Measurements from ENCODE around the gene TUSC2.

TUSC2 gene

GRCh38 chr3:50354186-50354764 lies 26.3 kb upstream of the TUSC2 start:
- DNase-seq, result no peak

GRCh38 chr3:50353245-50354004 lies 25.4 kb upstream of the TUSC2 start:
- DNase-seq, result no peak

DNA sequence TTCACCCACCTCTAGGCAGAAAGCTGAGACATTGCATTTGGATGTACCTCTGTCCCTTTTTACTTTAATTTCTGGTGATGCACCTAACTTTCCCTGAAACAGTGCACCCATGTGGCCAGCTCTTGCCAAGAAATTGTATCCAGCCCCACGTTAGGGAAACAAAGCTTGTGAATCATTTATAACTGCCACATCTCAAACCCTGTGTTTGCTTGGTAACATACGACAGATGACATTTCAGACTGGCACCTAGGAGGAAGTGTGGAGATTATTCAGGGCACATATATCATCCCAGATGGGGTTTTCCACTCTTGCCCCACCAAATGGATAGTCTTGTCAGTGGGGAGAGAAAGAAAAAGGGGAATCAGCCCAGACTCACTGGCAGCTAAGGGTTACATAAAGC lies 24.8 kb upstream of the TUSC2 start:
- peak; percentile 6 for DNase-seq

DNA sequence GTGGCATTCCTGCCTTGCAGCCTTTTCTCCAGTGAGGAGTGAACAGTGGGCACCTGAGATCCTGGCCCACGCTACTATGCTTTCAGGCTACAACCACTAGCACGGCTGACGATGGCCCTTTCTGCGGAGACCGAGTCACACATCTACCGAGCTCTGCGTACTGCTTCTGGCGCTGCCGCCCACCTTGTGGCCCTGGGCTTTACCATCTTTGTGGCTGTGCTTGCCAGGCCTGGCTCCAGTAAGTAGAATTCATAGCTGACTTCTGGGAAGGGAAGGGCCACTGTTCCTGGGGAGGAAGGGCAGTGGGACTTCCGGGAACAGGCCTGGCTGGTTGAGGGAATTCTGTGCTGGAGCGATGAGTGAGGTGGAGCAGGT lies 23.3 kb upstream of the TUSC2 start:
- DNase-seq, result no peak

- peak; percentile 84 for DNase-seq
Observed at GRCh38 chr3:50350527-50351322, 22.7 kb upstream of the TUSC2 start, which contains the start of the genes CYB561D2 and NPRL2. Gene CYB561D2 (plus strand): TSS chr3:50350862. CDS start chr3:50351434, 572 bp downstream. Gene NPRL2 (minus strand): TSS chr3:50350775. CDS start chr3:50350652, 123 bp downstream.

DNA sequence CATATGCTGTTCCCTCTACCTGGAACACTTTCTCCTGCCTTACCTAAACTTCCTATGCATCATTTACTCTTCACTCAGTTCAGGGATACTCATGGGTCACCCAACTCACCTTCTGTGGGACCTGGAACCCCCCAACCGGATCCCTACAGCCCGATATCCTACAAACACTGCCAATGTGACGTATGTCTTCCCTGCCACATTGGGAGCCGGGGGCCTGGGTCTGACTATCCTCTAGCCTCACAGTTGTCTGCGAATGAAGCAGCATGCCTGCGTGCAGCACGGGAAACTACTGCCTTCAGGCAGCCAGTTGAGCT lies 22.1 kb upstream of the TUSC2 start:
- no peak for DNase-seq

- DNase-seq, result peak; percentile 57
Observed at GRCh38 chr3:50347187-50347813, 19.3 kb upstream of the TUSC2 start.

GRCh38 chr3:50345586-50346234 lies 17.7 kb upstream of the TUSC2 start, which contains the start of gene ZMYND10:
Gene ZMYND10 (minus strand): TSS chr3:50345732. CDS start chr3:50345579, 153 bp downstream.
- DNase-seq, result no peak

- no peak for DNase-seq
Observed at GRCh38 chr3:50345008-50345407, 17.0 kb upstream of the TUSC2 start.

DNA sequence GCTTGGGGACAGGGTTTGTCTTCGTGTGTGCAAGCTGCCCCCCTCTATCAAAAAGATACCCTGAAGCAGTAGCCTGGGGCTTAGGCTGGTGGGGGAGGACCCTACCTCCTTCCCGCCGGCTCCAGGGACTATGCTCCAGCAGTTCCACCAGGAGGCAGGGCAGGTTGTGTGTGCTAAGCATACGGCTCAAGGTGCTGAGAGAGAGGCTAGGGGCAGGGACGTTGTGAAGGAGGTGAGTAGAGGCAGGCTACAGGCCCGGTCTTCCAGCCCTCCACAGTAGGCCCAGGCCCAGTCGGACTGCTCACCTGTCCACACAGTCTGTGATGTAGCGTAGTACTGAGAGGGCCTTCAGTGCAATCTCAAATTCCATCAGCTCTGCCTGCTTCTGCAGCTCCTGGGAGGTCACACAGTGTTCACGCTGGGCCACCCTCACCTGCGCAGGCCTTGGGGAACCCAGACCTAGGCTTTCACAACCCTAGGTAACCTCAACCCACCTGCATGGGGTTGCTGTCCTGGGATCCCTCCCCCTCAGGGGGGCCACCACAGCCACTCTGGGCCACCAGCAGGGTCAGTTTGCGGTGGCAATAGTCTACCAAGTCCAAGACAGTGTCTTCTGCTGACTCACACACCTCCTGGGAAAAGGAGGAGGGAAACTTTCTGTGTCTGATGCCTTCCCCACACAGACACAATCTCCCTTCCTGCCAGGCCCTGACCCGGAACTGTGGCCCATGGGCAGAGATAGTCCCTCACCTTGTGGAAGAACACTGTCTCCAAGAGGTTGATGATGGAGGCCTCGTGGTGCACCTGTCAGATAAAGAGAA lies 15.0 kb upstream of the TUSC2 start:
- DNase-seq, result no peak

DNA sequence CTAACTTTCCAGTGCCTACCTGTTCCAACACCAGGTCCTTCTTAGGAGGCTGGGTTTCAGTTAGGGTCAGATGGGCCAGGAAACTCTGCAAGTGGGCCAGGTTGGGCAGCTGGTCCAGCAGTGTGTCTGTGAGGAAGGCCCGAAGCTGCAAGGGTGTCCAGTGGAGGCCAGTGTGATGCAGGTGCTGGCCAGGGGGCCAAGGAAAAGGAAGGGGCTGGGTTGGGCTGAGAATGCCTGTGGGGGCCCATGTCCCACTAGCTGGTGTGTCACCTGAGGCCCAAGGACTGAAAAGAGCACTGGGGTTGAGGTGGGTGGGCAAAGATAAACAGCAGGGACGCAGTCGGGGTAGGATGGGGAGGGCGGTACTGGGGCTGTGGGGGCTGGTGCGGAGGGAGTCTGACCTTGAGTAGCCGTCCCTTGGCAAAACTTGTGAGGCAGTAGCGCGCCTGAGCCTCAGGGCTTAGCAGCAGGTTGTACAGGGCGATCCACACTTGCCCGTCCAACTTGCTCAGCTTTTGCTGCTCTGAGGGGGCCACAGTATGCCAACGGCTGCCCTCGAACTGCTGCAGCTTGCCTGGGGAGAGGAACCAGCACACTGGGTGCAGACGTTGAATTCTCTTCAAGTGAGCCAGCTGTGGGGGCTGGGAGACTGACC lies 14.1 kb upstream of the TUSC2 start:
- DNase-seq, result no peak

- DNase-seq, result no peak
Observed at GRCh38 chr3:50341537-50341936, 13.5 kb upstream of the TUSC2 start.

DNA sequence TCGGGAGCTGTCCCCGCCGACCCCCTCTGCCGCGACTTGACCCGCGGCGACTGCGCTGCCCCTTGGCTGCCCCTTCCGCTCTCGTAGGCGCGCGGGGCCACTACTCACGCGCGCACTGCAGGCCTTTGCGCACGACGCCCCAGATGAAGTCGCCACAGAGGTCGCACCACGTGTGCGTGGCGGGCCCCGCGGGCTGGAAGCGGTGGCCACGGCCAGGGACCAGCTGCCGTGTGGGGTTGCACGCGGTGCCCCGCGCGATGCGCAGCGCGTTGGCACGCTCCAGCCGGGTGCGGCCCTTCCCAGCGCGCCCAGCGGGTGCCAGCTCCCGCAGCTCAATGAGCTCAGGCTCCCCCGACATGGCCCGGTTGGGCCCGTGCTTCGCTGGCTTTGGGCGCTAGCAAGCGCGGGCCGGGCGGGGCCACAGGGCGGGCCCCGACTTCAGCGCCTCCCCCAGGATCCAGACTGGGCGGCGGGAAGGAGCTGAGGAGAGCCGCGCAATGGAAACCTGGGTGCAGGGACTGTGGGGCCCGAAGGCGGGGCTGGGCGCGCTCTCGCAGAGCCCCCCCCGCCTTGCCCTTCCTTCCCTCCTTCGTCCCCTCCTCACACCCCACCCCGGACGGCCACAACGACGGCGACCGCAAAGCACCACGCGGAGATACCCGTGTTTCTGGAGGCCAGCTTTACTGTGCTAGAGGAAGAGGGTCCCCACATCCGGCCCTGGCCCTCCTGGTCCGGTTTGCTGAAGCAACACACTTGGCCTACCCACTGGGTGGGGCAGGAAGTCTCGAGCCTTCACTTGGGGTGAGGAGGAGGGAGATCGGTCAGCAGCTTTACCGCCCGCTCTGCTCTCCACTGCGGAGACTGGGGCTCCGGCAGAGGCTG lies 12.7 kb upstream of the TUSC2 start, which contains the start of gene RASSF1:
Gene RASSF1 (minus strand): TSS at position 389 of the 882 bp plus-strand sequence. CDS start 31 bp downstream, at position 358.
- no peak for DNase-seq

GRCh38 chr3:50340147-50340447 lies 12.1 kb upstream of the TUSC2 start:
- no peak for DNase-seq

GRCh38 chr3:50339485-50340146 lies 11.6 kb upstream of the TUSC2 start:
- DNase-seq, result no peak

DNA sequence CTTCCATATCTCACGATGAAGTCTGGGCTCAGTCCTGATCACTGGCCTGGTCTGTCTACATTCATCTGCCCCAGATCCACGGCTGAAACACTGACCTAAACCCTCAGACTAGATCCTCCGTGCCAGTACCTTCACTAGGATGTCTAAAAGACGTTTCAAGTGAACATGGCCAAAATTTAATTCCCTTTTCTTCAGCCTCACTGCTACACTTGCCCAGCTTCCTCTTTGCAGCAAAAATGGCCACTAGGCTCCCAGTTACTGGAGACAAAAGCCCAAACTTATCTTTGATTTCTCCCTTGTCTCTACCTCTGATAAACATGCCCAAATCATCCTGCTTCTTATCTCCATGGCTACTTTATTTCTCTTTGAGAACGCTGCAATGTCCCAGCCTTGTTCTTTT lies 10.9 kb upstream of the TUSC2 start:
- DNase-seq, result no peak

GRCh38 chr3:50337175-50337861 lies 9.3 kb upstream of the TUSC2 start:
- peak; percentile 92 for DNase-seq

DNA sequence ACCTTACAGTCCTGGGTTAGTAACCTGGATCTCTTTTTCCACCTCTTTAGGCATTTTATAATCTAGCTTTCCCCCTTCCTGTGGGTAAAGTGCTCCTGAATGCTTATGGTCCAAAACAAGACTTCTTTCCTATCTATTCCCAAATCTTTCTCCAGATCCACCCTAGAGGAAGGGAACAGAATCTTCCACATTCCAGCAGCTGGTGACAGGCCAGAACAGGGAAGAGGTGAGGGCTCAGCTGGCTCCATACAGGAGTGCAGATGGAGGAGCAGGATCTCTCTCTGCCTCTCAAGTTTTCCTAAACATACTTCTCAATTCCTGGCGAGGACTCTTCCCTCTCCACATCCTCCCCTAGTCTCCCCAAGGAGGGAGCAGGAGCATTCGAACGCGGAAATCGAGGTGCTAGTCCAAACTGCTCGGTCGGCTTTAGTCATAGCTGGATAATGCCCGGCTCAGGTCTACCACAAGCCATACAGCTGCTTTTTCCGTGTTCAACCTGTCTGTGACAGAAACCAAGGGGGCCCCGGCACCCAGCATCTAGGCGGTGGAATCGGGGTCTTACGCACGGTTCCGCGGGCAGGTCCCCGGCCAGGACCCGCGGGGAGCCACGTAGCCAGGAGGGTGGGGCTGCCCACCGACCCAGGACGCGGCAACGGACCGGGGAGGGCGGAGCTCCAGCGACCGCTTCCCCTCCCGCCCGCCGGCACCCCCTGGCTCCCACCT lies 8.6 kb upstream of the TUSC2 start:
- DNase-seq, result peak; percentile 6
